T-helper 1 cell treated with Interleukin-12 subunit alpha and Interleukin-12 subunit beta and Interleukin-4 antibody, amounts not matched to agents 30 μg/mL and 1 μg/mL, for 36 hours (primary cell): Measurements from ENCODE around the gene IL1RAPL2.

Experiments used
- H3K27ac Mint-ChIP-seq: one replicate; pipeline ENCODE4 v1.8.0; 2021; ENCODE audit warnings: mild to moderate bottlenecking, mixed read lengths
- H3K27me3 Mint-ChIP-seq: one replicate; pipeline ENCODE4 v1.8.0; 2021; ENCODE audit warnings: low read depth, mixed read lengths
- H3K36me3 Mint-ChIP-seq: one replicate; pipeline ENCODE4 v1.8.0; 2021; ENCODE audit warnings: low read depth, mixed read lengths
- H3K4me1 Mint-ChIP-seq: one replicate; pipeline ENCODE4 v1.8.0; 2021; ENCODE audit warnings: low read depth, mixed read lengths
- H3K4me3 Mint-ChIP-seq: one replicate; pipeline ENCODE4 v1.8.0; 2021; ENCODE audit warnings: mild to moderate bottlenecking, moderate library complexity, mixed read lengths
- H3K9me3 Mint-ChIP-seq: one replicate; pipeline ENCODE4 v1.8.0; 2021; ENCODE audit warnings: mixed read lengths

IL1RAPL2 gene

DNA sequence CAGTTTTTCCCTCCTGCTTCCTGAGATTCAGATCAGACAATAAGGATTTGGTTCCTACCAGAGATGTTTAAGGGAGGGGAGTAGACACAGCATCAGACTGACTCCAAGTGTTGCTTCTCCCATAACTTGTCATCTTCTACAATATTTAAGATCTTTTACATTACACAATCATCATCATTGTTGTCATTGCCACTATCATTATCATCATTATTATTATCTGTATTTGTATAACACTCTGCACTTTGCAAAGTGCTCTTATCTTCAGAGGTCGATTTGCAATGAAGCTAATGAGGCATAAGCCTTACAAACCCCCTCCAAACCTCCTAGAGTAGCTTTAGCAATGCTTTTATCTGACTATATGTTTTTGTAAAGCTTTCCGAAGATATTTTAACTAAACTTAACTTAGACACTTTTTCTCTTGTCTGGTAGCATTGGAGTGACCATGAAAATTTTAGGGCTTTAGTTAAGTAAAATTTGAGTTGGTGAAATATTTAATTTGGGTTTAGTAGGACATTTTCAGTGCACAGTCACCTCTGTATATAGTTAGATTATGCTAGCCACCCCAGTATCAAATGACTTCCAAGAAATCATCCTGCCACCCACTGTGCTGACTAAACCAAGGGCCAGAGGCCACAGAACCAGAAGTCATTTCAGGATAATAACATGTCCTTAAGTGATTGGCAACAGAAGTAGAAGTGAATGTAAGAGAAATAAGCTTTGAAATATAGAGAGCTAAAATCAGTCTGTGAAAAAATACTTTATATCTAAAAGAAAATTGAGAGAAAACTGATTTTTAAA, 1132.2 kb downstream of the IL1RAPL2 start:
- no peaks in the 10 kb centered on the region for H3K27me3 Mint-ChIP-seq
- H3K27ac Mint-ChIP-seq, result no peak overlapping the region
- H3K36me3 Mint-ChIP-seq, result no peaks in the 10 kb centered on the region
- H3K4me1 Mint-ChIP-seq, result no peaks in the 10 kb centered on the region
- no peak overlapping the region for H3K4me3 Mint-ChIP-seq
- peaks cover 5% of the 10 kb centered on the region for H3K9me3 Mint-ChIP-seq

DNA sequence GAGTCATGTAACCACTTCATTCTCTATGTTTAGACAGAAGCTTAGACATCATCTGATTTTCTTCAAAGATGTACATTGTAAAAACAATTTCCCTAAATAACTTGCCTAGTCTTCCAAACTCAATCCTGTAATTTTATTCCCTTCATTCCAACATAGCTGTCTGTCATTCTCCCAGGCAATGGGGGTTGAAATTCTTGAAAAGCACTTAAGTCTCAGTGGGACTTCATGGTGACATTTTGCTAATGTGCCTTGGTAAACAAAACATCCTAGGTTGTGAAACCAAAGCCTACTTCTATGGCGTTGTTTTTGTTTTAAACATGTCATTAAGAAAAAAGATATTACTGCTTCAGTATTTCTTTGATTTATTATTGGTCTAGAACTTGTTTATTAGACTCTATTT, 1134.3 kb downstream of the IL1RAPL2 start:
- Mint-ChIP-seq H3K27ac (no peak overlapping the region), H3K4me3 (no peak overlapping the region), H3K27me3 (no peaks in the 10 kb centered on the region), H3K36me3 (no peaks in the 10 kb centered on the region), H3K4me1 (no peaks in the 10 kb centered on the region), H3K9me3 (peaks cover 5% of the 10 kb centered on the region)

DNA sequence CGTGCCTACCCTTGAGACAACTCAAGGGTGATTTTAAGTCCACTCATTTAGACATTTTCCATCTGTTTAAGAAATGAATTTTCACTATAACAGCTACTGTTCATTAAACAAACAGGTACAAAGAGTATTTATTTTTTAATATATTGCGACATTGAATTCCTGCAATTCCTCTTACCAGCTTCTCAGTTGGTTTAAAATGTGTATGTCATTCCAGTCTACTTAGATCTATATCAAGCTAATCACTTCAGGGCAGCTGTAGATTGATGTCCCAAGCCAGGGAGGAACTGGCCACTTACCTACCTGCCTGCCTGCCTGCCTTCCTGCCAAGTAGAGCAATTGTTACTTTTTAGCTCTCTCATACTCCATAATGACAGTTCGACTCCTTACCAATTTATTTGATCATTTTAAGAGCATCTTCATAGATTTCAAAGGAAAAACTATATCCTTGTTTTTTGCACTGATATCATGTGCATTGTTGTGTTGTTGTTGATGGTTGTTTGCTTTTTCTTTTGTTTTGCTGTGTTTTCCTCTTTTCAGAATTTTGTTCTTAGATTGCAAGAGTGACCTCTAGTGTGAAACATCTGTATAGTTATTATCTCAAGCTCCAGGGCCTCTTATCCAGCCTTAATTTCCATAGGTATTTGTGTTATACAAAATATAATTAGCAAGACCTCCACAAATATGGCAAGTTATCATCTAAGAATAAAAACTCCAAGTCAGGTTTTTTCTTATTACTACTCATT, 1135.5 kb downstream of the IL1RAPL2 start:
- H3K4me3 Mint-ChIP-seq, result no peak overlapping the region
- no peaks in the 10 kb centered on the region for H3K4me1 Mint-ChIP-seq
- no peaks in the 10 kb centered on the region for H3K27me3 Mint-ChIP-seq
- no peaks in the 10 kb centered on the region for H3K36me3 Mint-ChIP-seq
- H3K27ac Mint-ChIP-seq, result no peak overlapping the region
- peaks cover 5% of the 10 kb centered on the region for H3K9me3 Mint-ChIP-seq

DNA sequence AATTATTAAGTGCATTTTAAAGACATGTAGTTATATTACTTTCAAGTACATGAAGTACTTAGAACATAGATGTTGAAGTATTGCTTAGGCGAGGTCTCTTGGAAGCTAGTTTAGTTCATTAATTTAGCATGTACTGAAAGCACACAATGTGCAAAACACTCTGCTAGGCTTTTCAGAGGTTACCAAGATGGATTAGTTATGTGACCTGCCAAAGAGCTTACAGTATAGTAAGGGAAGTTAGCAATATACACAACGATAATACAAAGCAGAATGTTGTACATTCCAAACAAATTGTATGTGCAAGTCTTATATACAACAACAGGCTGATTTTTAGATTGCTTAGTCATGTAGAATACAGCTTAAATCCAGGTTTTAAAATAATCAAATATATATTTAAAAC, 1137.9 kb downstream of the IL1RAPL2 start:
- Mint-ChIP-seq H3K27ac (no peak overlapping the region), H3K9me3 (no peaks in the 10 kb centered on the region), H3K36me3 (no peaks in the 10 kb centered on the region), H3K4me3 (no peak overlapping the region), H3K4me1 (no peaks in the 10 kb centered on the region), H3K27me3 (no peaks in the 10 kb centered on the region)

DNA sequence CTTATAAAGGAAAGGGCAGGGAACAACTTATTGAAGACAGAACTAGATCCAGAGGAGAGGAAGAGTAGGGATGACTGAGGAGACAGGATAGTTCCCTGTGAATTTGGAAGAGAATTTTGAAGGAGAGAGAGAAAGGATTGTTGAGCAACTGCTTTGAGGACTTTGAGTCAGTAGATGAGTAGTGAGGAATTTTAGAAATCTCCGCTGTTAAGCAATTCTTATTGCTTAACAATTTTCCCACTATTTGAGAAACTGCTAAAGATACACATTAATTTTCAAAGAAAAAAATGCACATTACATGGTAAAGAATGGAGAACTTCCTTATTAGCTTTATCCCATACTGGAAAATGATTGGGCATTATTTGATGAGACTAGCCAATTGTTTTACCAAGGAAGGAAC, 1140.0 kb downstream of the IL1RAPL2 start:
- Mint-ChIP-seq H3K27ac (no peak overlapping the region), H3K36me3 (no peaks in the 10 kb centered on the region), H3K27me3 (no peaks in the 10 kb centered on the region), H3K9me3 (no peaks in the 10 kb centered on the region), H3K4me1 (no peaks in the 10 kb centered on the region), H3K4me3 (no peak overlapping the region)

DNA sequence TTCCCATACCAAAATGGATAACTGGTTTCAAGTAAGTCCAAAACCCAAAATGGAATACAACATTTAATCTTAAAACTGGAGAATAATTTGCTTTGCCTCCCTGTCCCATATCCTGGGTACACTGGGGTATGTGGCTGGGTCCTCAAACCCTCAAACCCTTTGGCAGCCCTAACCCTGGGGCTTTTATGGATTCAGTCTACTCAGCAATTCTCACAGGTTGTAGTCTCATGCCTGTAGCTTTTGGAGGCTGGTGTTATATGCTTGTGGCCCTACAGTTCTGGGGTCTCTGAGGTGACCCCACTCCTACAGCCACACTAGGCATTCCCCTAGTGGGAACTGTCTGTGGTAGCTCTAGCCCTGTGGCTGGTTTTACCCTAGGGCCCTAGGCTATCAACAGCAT, 1145.8 kb downstream of the IL1RAPL2 start:
- Mint-ChIP-seq H3K36me3 (no peaks in the 10 kb centered on the region), H3K27ac (no peak overlapping the region), H3K4me1 (no peaks in the 10 kb centered on the region), H3K9me3 (no peaks in the 10 kb centered on the region), H3K27me3 (no peaks in the 10 kb centered on the region), H3K4me3 (no peak overlapping the region)

DNA sequence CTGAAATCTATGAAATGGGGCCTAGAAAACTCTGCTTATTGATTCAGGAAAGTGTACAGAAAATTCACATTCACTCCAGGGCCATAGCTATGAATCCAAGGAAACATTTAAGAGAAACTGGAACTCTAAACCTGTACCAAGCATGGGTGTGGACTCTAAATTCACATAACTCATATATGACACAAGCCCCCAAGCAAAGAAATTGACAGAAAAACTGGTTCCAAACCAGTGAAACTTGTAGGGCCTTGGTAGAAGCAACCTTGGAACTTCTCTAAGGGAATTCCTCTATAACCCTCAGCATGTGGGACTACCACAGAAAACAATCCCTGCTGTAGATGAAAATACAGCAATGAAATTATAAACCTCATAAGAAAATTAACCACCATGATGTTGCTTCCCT, 1149.7 kb downstream of the IL1RAPL2 start:
- no peaks in the 10 kb centered on the region for H3K27me3 Mint-ChIP-seq
- H3K4me3 Mint-ChIP-seq, result no peak overlapping the region
- no peaks in the 10 kb centered on the region for H3K9me3 Mint-ChIP-seq
- no peaks in the 10 kb centered on the region for H3K36me3 Mint-ChIP-seq
- no peaks in the 10 kb centered on the region for H3K4me1 Mint-ChIP-seq
- no peak overlapping the region for H3K27ac Mint-ChIP-seq

DNA sequence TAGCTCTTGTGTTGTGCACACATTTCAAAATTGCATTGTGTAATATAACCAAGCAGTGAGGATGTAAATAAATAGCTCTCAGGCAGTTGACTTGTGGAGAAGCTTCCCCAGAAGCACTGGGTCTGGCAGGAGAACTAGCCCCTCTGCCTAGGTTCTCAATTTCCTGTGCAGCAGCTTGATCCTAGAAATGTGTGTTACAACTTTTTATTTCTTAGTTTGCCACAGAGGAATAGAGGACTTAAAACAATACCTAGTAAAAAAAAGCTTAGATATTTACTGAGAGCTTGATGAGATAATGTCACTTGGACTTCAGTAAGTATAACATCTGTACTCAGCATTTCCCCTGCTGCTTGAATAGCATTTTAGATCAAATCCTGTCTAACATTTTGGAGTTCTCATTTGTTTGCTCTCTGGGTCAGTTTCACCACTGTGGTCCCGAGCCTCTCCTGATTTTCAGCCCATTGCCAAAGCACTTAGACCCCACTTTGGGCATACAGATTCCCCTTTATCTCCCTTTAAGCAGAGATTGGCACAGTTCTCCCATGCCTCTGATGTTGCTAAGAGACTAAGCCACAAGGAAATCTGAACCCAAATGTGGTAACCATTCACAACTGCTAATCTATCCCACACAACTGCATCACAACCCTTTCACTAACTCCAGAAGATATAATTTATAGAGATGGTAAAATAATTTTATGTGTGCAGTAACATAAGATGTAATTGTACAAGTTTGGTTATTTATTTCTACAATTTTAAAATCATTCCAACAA, 1158.2 kb downstream of the IL1RAPL2 start:
- Mint-ChIP-seq H3K27ac (no peak overlapping the region), H3K36me3 (no peaks in the 10 kb centered on the region), H3K4me1 (no peaks in the 10 kb centered on the region), H3K4me3 (no peak overlapping the region), H3K27me3 (no peaks in the 10 kb centered on the region), H3K9me3 (no peaks in the 10 kb centered on the region)

DNA sequence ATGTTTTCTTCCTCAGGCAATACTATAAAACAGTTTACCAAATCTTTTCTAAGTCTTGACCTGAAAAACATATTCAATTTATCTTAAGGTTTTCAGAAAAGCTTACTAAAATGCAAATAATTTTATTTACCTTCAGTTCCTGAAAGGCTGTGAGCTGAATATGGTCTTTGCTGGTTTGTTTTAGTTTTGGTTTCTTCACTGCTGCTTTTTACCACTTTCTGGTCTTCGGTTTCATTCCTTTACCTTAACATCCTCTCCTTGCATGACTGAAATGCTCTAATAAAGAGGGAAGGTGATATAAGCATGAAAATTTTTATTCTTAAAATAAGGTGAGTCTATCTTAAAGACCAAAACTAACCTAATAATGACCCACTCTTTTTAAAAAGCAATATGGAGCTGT, 1159.2 kb downstream of the IL1RAPL2 start:
- no peak overlapping the region for H3K27ac Mint-ChIP-seq
- H3K4me1 Mint-ChIP-seq, result no peaks in the 10 kb centered on the region
- H3K4me3 Mint-ChIP-seq, result no peak overlapping the region
- H3K36me3 Mint-ChIP-seq, result no peaks in the 10 kb centered on the region
- H3K27me3 Mint-ChIP-seq, result no peaks in the 10 kb centered on the region
- no peaks in the 10 kb centered on the region for H3K9me3 Mint-ChIP-seq

DNA sequence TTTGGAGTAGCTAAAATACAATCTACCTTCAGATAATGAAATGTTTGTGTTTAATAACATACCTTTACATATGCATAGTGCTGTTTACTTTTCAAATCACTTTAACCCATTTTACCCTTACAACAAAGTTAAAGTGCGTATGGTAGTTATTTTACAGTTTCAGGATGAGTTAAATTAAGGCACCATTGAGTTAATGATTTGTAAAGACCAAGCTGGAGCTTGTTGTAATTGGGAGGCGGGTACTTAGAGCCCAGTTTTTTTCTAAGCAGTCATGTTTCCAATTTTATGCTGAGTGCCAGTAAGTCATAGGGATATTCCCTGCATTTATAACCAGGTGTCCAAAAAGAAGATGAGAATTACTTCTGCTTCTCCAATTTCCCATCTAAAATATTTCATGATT, 1172.2 kb downstream of the IL1RAPL2 start:
- no peaks in the 10 kb centered on the region for H3K4me1 Mint-ChIP-seq
- H3K36me3 Mint-ChIP-seq, result no peaks in the 10 kb centered on the region
- no peak overlapping the region for H3K4me3 Mint-ChIP-seq
- no peaks in the 10 kb centered on the region for H3K27me3 Mint-ChIP-seq
- H3K27ac Mint-ChIP-seq, result no peak overlapping the region
- no peaks in the 10 kb centered on the region for H3K9me3 Mint-ChIP-seq

DNA sequence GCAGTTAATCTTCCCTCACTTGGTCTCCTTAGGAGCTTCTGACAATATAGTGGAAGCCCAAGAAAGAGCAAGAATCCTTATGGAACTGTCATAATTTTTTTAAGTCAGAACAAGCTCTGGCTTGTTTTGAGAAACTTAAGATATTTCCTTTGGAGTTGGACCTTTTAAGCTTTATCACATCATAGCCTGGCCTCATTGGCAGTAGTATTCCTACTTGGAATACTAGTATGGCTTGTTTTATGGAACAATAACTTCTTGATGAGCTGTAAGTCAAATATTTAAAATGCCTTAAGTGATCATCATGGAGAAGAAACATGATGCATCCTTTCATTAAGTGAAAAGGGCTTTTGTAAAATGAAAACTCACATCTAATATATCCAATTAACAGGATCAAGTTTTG, 1178.3 kb downstream of the IL1RAPL2 start:
- H3K27me3 Mint-ChIP-seq, result no peaks in the 10 kb centered on the region
- H3K36me3 Mint-ChIP-seq, result no peaks in the 10 kb centered on the region
- no peak overlapping the region for H3K4me3 Mint-ChIP-seq
- no peak overlapping the region for H3K27ac Mint-ChIP-seq
- no peaks in the 10 kb centered on the region for H3K4me1 Mint-ChIP-seq
- H3K9me3 Mint-ChIP-seq, result no peaks in the 10 kb centered on the region

DNA sequence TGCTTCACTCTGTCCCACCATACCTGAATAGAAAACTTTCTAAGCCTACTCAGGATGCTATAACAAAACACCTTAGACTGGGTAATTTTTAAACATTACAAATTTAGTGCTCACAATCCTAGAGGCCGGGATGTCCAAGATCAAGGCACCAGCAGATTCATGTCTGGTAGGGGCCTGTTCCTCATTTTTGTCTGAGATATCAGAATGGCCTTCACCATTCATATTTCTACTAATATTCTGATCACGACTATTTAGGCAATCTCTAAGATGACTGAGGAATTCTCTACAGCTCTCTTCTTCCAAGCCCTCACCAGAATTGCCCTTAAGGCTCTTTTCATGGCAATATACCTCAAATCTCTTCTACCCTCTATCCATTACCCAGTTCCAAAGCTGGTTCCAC, 1178.9 kb downstream of the IL1RAPL2 start:
- H3K4me3 Mint-ChIP-seq, result no peak overlapping the region
- no peaks in the 10 kb centered on the region for H3K4me1 Mint-ChIP-seq
- no peaks in the 10 kb centered on the region for H3K36me3 Mint-ChIP-seq
- H3K27me3 Mint-ChIP-seq, result no peaks in the 10 kb centered on the region
- no peak overlapping the region for H3K27ac Mint-ChIP-seq
- H3K9me3 Mint-ChIP-seq, result no peaks in the 10 kb centered on the region

DNA sequence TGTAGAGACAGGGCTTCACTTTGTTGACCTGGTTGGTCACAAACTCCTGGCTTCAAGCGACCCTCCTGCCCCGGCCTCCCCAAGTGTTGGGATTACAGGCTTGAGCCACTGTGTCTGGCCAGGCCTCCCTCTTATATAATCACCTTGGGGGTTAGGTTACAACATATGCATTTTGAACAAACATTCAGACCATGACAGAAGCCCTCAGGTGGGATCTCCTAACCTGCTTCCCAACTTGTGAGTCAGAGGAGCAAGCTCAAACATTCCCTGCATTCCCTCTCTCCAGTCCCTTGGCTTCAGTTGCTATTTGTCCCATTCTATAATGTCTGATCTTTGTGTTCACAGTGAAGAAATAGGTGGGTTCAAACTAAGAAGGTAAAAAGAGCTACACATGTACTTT, 1179.9 kb downstream of the IL1RAPL2 start:
- H3K9me3 Mint-ChIP-seq, result no peaks in the 10 kb centered on the region
- no peaks in the 10 kb centered on the region for H3K4me1 Mint-ChIP-seq
- H3K27me3 Mint-ChIP-seq, result no peaks in the 10 kb centered on the region
- no peak overlapping the region for H3K27ac Mint-ChIP-seq
- H3K36me3 Mint-ChIP-seq, result no peaks in the 10 kb centered on the region
- H3K4me3 Mint-ChIP-seq, result no peak overlapping the region

DNA sequence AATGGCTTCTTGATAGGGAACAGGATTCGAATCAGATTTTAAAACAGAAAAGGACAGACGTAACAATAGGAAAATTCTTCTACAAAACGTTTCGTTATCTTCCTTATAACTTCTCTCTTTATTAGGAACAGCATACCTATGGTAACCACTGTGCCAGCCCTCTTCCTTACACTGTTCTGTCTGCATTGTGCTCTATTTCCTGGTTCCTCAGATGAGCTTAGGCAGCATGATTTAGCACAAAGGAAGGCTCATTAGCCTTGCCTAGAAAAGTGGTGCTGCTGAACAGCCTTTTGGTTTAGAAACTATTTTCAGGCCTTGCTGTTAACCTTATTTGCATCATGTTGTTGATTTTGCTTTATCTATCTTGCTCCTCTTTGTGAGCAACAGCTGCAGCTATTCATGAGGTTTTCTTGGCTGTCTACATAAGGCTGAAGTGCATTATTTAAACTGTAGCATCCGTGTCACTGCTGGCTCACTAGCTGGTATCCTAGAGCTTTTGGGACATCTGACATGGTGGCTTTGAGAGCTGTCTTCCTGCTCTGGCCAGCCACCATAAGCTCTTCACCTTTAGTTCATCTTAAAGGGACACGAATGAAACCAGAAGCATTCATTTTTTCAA, 1186.4 kb downstream of the IL1RAPL2 start:
- Mint-ChIP-seq H3K4me3 (no peak overlapping the region), H3K27me3 (no peaks in the 10 kb centered on the region), H3K36me3 (no peaks in the 10 kb centered on the region), H3K4me1 (no peaks in the 10 kb centered on the region), H3K27ac (no peak overlapping the region), H3K9me3 (no peaks in the 10 kb centered on the region)
